DND-41 (cell line): Measurements from ENCODE around the gene NRIP1.

Source experiments
- ATAC-seq: fragments of 200-7000 bp; cut with Tn5 transposase; 3 replicates; pipeline ENCODE4 v1.9.1; 2021; ENCODE audit warnings: low read depth; ENCODE audit not compliant: insufficient read depth
- DNase-seq: peaks from one replicate; pipeline ENCODE4 v3.0.0-alpha.2; 2020
- H2AFZ ChIP-seq: 2 replicates; pipeline ENCODE4 v1.6.0; 2012; ENCODE audit warnings: low read depth, low read length
- H3K27ac ChIP-seq: 2 replicates; pipeline ENCODE4 v1.5.1; 2012; ENCODE audit warnings: low read length, inconsistent platforms
- H3K27me3 ChIP-seq: fragments of 200-600 bp; sonication (generic); 2 replicates; pipeline ENCODE4 v1.6.0; 2012; ENCODE audit warnings: low read length, mild to moderate bottlenecking, inconsistent platforms; ENCODE audit not compliant: insufficient read depth, poor library complexity
- H3K36me3 ChIP-seq: 2 replicates; pipeline ENCODE4 v1.5.1; 2012; ENCODE audit warnings: low read length, inconsistent platforms; ENCODE audit not compliant: insufficient read depth
- H3K4me1 ChIP-seq: 2 replicates; pipeline ENCODE4 v1.5.1; 2012; ENCODE audit warnings: mild to moderate bottlenecking, low read length; ENCODE audit not compliant: insufficient read depth
- H3K4me2 ChIP-seq: 2 replicates; pipeline ENCODE4 v1.6.0; 2012; ENCODE audit warnings: mild to moderate bottlenecking, moderate library complexity, low read length, inconsistent platforms; ENCODE audit not compliant: insufficient read depth
- H3K4me3 ChIP-seq, 2 experiments: fragments of 200-600 bp in 1 of 2; shearing (Covaris generic) in 1 of 2; 2 replicates each; pipeline ENCODE4 v1.5.1; 2012 to 2016; ENCODE audit warnings: inconsistent platforms in 2 of 2, low read length in 2 of 2, mild to moderate bottlenecking in 2 of 2, low read depth in 1 of 2, moderate library complexity in 1 of 2
- H3K79me2 ChIP-seq: 2 replicates; pipeline ENCODE4 v1.6.0; 2012; ENCODE audit warnings: low read length, inconsistent platforms; ENCODE audit not compliant: insufficient read depth
- H3K9ac ChIP-seq: 2 replicates; pipeline ENCODE4 v1.6.0; 2012; ENCODE audit warnings: low read depth, mild to moderate bottlenecking, inconsistent platforms, low read length, moderate library complexity
- H3K9me3 ChIP-seq: 2 replicates; pipeline ENCODE4 v1.5.1; 2012; ENCODE audit warnings: low read length, moderate library complexity, mild to moderate bottlenecking, inconsistent platforms; ENCODE audit not compliant: insufficient read depth, severe bottlenecking
- H4K20me1 ChIP-seq: 2 replicates; pipeline ENCODE4 v1.6.0; 2012; ENCODE audit warnings: low read length; ENCODE audit not compliant: insufficient read depth
- CTCF ChIP-seq: IDR thresholded peaks from 2 replicates; pipeline ENCODE4 v1.5.1; 2012; ENCODE audit warnings: borderline replicate concordance, low read length, moderate library complexity, mild to moderate bottlenecking; ENCODE audit not compliant: poor library complexity, severe bottlenecking; ENCODE audit errors: extremely low read depth
- EZH2 ChIP-seq: IDR thresholded peaks from 3 replicates; pipeline ENCODE4 v1.6.1; 2012; ENCODE audit warnings: borderline replicate concordance, low read depth, mild to moderate bottlenecking, moderate library complexity, low read length, inconsistent platforms; ENCODE audit not compliant: severe bottlenecking

Gene NRIP1

GRCh38 chr21:15095326-15095725, 30.5 kb upstream of the NRIP1 start:
- Histone ChIP-seq H3K4me1 (no peaks in the 10 kb centered on the region), H3K9me3 (no peaks in the 10 kb centered on the region), H3K9ac (no peak overlapping the region), H3K79me2 (no peaks in the 10 kb centered on the region), H3K4me2 (no peak overlapping the region), H3K27me3 (no peaks in the 10 kb centered on the region), H3K4me3 (no peak overlapping the region), H4K20me1 (no peaks in the 10 kb centered on the region), H2AFZ (no peak overlapping the region), H3K27ac (no peak overlapping the region), H3K36me3 (no peaks in the 10 kb centered on the region)
- ATAC-seq (no peak), DNase-seq (no peak)
- no peak for TF ChIP-seq CTCF
- no peak for TF ChIP-seq EZH2

GRCh38 chr21:15094706-15095105, 29.9 kb upstream of the NRIP1 start:
- no peak for TF ChIP-seq EZH2
- TF ChIP-seq CTCF: no peak
- Histone ChIP-seq H2AFZ (no peak overlapping the region), H3K36me3 (no peaks in the 10 kb centered on the region)

GRCh38 chr21:15093216-15093615, 28.4 kb upstream of the NRIP1 start:
- ATAC-seq: no peak

More at GRCh38 chr21:15094706-15095105, 29.9 kb upstream of the NRIP1 start:
- ATAC-seq: no peak
- Histone ChIP-seq H3K4me2 (no peak overlapping the region), H4K20me1 (no peaks in the 10 kb centered on the region), H3K79me2 (no peaks in the 10 kb centered on the region), H3K9me3 (no peaks in the 10 kb centered on the region), H3K4me1 (no peaks in the 10 kb centered on the region), H3K27ac (no peak overlapping the region), H3K9ac (no peak overlapping the region), H3K4me3 (no peak overlapping the region), H3K27me3 (no peaks in the 10 kb centered on the region)
- no peak for DNase-seq

More at GRCh38 chr21:15093216-15093615, 28.4 kb upstream of the NRIP1 start:
- H3K79me2 ChIP-seq: no peaks in the 10 kb centered on the region
- no peaks in the 10 kb centered on the region for H3K9me3 ChIP-seq
- no peak for DNase-seq
- no peaks in the 10 kb centered on the region for H3K27me3 ChIP-seq
- TF ChIP-seq EZH2 (no peak), CTCF (no peak)
- H2AFZ ChIP-seq: no peak overlapping the region
- H3K36me3 ChIP-seq: no peaks in the 10 kb centered on the region
- no peak overlapping the region for H3K4me3 ChIP-seq
- H4K20me1 ChIP-seq: no peaks in the 10 kb centered on the region
- H3K27ac ChIP-seq: no peak overlapping the region
- no peak overlapping the region for H3K4me2 ChIP-seq
- no peak overlapping the region for H3K9ac ChIP-seq
- H3K4me1 ChIP-seq: no peaks in the 10 kb centered on the region
